HG03565 (cell line): ENCODE data around the gene POU2AF1.

Experiments
- ATAC-seq: cut with Tn5 transposase; IDR thresholded peaks from one replicate; pipeline ENCODE4 v1.9.1; 2021; ENCODE audit warnings: mild to moderate bottlenecking, moderate library complexity; ENCODE audit not compliant: unreplicated experiment

The POU2AF1 gene

DNA sequence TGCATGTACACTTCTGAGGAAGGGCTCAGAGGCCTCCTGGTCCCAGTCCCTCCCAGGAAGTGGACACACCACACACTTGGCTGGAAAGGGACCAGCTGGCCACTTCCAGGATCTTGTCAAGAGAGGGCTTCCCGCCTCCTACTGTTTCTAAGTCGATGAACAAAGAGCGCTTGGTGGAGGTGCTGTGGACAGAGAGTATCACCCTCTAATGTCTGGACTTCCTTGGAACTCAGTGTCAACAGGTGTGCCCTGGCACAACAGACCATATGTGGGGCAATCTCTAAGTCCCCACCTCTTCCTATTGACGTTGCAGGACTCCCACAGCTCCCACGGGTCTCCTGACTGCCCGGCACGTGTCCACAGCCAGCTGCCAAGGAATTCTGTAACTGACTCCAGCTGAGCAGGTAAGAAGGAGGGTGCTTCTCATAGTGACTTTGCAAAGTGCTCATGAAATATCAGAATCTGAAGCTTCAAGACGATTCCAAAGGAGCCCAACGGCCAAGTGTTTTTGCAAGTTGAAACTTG, 16.1 kb downstream of the POU2AF1 start:
- ATAC-seq = no peak

DNA sequence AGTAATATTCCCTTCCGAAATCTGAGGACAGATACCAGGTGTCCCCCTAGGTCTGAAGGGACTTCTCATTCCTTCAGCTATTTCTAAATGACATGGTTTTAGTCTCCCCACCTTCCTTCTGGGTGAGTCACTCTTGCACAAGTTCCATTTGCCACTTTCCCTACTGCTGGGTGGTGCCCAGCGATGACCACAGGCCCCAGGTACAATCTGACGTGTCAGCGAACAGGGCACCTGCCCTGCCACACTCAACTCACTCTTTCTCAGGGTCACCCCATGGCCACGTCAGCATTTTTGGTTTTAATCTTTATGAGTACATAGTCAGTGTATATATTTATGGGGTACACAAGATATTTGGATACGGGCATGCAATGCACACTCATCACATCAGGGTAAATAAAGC, 17.2 kb downstream of the POU2AF1 start:
- ATAC-seq = no peak

DNA sequence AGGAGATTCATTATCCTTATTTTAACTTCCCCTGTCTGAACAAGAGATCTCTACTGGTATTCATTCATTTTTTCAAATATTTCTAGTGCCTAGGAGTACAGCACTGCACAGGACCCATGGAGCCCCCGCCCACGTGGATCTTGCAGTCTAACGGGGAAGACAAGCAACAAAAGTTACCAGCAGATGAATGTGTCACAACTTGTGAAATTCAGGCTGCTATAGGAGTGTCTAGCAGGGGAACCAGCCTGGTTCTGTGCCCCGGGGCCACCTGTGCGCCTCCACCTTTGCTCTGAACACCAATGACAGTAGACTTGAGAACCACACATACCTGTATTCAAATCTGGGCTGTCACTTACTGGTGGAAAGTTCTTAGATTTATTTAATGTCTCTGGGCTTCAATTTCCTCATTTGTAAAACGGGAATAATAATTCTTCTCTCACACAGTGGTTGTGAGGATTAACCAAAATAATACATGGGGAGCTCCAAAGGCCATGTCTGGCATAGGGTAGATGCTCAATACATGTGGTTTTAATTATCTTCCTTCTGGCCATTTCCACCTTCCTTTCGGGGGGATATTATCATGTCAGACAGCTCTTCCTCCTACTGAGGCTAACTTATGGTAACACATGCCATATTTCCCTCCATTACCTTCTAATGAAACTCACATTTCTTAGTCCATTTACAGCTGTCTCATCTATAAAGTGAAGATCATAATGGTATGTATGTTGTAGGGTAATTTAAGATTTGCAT, 17.8 kb downstream of the POU2AF1 start:
- ATAC-seq = no peak

DNA sequence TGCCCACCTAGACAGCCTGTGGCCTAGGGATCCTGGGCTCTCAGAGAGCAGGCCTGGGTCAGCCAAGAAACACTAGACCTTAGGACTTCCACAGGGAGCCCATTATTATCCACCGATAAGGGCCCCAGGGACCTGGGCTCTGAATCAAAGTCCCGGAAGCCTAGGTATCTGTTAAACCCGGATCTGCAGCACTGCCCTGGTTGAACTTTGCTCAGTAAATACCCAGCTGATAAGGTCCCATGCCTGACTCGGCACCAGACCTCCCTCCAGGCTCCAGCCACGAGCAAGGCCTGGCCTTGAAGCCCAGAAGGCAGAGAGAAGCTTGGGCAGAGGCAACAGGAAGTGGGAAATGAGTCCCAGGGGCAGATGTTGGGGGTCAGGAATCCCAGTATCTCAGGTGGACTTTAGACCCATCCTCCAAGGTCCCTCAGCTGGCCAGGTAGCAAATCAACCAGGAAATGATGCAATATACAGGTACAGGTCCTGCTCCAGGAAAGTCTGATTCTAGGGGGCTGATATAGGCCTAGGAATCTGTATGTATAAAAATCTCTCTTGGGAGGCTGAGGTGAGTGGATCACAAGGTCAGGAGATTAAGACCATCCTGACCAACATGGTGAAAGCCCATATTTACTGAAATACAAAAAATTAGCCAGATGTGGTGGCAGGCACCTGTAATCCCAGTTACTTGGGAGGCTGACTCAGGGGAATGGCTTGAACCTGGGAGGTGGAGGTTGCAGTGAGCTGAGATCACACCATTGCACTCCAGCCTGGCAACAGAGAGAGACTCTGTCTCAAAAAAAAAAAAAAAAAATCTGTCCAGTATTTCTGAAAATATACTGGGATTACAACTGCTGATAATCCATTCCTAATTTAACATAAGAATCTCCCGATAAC, 18.7 kb downstream of the POU2AF1 start:
- no peak for ATAC-seq

DNA sequence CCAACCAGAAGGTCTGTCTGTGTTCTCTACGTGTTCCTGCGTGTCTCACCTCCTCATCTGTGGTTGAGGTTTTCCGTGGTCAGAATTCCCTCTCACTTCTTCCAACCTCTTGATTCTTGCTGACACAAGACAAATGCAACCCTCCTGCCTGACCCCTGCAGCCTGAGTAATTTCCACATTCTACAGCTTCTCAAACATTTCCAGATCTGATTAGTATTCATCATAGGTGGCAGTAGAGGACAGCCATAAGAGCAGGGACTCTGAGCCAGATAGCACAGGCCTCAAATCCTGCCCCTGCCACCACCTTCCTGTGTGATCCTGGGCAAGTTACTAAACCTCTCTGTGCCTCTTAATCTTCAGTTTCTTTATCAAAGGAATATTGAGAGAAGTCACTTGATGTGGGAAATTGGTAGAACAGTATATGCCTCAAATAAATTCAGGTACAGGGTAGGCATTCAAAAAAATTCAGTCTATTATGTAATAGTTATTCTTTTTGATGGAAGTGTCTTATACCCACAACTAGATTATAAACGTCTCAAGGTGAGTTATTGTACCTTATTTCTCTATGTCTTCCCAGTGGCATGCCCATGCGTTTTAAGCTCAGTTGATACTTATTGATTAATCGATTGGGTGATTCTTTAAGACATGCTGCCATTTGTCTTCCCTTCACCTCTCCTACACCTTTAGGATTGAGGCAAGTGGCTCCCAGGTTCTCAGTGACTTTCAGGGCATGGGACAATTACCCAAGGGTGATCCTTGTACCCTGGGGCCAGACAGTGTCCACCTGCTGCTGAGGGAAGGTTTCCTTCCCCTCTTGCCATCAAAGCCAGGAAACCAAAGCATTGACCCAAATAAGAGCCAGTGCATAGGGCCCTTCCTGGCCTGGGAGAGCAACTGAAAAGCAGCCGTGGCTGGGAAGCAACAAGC, 19.6 kb downstream of the POU2AF1 start:
- no peak for ATAC-seq

DNA sequence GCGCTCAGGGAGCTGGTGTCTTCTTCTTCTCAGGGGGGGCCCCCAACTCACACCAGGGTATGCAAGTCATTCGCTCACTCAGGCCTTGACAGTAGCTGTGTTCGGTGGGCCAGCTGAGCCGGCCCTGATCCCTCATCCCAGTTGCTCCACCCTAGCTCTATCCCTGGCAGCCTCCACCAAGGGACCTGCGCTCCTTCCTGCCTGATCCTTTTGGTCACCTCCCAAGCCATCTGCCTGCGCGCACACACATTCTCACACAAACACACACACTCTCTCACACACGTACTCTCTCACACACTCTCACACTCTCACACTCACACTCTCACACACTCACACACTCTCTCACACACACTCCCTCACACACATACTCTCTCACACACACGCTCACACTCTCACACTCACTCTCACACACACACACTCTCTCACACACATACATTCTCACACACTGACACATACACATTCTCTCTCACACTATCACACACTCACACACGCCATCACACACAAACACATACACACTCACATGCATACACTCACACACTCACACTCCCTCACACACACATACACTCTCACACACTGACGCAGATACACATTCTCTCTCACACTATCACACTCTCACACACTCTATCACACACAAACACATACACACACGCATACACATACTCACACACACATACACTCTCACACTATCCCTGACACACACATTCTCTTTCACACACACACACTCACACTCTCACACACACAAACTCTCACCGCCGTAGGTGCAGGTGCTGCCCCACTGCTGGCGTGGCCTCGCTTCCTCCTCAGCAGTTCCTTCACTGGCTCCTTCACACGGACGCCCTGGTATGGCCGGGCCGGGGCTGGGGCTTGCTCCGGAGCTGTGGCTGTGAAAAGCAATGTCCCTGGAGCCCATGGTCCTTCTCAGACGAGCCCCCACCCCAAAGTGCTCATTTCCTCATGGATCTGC, 20.8 kb downstream of the POU2AF1 start:
- no peak for ATAC-seq

DNA sequence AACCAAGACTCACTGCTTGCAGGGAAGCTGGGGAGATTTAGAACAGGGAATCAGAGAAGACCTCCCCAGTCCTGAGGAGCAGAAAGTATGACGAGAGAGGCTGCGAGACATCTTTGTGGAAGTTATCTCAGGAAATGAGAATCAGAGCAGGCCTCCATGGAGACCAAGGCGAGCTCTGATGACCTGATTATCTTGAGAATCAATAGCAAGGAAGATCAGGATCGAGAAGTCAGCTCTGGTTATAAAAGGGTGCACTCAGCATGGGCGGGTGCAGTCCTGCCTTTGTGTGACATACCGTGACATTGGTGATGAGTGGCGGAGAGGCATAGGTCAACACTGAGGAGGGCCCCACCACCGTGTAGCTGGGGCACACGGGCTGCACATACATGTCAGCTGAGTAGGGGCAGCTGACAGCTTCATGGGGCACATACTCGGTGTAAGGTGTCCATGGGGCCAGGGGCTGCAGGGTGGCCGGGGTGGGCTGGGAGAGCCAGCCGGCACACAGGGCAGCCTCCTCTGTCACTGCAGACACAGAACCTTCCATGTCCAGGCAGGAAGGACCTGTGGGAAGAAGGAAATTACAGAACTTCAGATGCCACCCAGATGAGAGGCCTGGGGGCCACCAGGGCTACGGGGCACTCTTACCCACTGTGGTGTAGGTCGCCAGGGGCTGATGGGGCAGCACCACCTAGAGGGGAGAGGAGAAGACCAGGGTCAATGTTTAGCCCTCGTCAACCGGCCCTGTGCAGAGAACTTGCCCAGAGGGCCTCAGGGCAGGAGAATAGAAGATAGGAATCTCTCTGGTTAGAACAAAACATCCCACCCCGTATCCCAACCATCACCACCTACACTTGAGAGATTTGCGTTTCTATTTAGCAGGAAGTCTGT, 21.7 kb downstream of the POU2AF1 start:
- no peak for ATAC-seq

DNA sequence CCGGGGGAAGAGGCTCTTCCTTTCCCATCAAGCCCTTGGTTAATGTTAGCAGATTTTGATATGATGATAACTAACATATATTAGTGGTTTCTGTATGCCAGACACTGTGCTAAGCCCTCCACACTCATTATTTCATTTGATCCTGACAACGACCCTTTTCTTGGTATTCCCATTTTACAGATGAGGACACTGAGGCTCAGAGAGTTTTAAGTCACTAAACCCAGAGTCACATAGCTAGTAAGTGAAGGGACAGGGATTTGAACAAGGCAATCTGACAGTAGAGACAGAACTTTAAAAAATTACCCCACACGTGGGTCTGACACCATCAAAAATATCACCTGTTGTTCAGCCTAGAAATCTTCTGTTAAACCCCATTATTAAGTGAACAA, 22.4 kb downstream of the POU2AF1 start:
- ATAC-seq = no peak

DNA sequence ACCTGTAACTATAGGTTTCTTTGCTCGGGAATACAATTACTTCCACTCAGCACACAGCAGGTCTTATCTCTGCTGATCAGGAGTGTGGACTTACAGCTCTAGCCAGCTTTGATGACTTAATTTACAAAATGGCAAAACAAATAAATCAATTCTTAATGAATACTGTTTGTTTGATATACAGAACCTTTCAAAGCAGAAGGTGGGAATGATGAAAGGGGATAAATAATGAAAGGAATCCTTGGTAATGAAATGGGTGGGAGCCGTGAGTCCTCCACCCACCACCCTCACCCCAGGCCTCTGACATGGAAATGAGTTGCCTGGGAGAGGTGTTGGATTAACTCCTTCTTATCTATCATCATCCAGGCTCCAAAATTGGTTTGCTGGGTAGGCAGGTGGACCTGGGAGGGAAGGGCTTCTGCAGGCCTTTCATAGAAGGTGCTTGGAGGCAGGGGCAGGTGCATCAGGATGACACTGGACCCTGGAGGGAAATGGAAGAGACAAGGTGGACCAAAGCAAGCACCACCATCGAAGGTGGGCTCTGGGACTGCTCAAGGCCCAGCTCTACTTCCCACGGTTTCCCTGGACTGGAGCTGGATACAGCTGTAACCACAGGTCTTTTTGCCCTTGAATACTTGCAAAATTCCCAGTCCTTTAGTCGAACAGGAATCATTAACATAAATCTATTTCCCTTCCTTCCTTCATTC, 23.0 kb downstream of the POU2AF1 start:
- no peak for ATAC-seq

DNA sequence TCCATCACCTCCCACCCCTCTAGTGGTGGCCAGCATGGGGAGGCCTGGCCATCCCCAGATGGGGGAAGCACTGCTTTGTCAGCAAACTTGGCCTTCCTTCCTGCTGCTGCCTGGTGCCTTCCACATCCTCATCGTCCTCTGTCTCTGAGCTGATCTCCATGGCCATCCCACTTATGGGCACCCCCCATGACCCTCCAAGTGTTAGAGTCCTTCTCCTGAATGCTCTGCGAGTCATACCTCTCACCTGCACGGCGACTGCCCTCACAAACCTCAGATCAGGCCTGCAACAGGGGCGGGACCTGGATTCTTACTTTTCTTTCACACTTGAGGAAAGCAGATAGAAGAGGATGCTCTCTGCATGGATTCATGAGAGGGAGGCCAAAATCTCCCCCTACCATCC, 24.0 kb downstream of the POU2AF1 start:
- ATAC-seq = no peak

DNA sequence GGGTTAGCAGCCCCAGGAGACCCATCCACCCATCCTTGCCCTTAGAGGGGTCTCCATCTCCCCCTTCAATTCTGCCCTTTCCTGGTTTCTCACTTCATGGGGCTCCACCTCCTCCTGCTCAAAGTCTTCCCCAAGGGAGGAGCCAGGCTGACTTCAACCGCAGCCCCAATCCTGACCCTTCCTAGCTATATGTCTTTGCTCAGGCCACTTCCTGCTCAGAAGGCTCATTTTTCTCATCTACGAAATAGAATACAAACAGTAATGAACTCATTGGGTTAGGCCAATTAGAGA, 24.5 kb downstream of the POU2AF1 start:
- no peak for ATAC-seq

DNA sequence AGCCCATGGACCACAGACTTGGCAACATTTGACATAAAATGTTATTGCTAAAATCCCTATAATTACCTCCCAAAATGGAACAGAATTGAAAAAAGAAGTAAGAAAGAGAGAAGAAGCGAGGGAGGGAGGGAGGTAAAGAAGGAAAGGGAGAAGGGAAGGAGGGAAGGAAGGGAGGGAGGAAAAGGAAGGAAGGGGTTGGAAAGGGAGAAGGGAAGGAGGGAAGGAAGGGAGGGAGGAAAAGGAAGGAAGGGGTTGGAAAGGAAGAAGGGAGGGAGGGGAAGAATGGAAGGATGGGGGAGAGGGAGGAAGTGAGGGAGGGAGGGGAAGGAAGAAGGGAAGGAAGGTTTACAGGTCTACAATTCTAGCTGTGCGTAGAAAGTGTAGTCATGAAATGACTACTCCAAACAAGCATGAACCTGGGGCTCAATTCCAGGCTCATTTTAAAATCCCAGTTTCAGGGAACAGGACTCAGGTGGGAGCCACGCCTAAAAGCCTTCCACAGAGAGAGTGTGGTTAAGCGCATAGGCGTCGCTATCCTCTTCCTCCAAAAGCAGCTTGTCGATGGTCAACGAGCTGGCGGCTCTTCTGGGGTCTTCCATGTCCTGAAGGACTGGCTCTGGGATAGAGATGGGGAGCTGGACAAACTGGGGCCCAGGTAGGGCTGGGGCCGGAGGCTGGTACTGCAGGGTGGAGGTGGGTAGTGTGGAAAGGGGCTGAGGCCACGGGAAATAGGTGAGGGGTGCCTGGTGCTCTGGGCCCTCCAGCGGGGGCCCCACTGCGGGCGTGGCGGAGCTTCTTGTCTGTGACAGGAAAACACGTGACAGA, 25.1 kb downstream of the POU2AF1 start:
- no peak for ATAC-seq

DNA sequence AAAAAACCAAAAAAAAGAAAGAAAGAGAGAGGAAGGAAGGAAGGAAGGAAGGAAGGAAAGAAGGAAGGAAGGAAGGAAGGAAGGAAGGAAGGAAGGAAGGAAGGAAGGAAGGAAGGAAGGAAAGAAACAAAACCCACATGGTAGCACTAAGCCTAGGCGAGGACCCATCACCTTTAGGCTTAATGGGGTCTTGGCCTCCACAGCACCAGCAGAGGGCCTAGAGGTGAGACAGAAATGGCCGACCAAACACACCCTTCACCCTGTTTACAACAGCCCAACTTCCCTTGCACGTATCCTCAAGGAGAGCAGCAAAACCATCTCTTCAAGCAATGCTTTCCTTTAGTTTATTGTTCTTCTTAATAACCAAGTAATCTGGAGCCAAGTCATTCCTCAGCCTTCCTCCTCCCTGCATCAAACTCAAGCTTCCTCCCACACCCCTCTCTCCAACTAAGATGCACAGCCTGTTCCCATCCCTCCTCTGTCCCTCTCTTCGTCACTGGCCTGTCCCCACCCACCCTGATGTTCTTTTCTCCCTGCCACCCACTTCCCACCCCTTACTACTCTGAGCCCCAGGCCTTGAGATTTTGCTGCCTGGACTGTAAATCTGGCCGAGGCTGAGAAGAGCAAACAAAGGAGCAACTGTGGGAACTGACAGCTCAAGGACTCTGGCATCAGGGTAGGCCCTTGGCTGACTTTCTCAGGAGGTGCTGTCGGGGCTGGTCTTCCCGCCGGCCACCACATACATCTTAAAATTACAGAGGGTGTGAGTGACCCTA, 26.0 kb downstream of the POU2AF1 start:
- ATAC-seq = no peak

DNA sequence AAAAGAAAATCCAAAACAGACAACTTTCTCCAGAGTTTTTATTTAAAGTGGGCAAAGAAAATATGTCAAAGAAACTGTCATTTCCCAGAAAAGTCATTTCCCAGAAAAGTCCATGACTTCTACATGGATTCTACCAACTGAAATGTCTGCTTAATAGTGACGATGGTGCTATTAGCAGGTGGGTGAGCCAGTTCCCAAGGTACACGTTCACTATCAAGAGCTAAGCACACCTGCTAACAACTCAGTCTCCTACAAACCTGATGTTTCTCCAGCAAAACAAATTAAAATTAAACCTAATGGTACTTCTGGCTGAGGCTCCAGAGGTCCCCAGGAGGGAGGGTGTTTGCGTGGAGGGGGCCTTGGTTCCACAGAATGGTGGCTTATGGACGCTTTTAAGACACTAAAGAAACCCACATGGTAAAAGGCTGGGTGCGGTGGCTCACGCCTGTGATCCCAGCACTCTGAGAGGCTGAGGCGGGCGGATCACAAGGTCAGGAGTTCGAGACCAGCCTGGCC, 26.8 kb downstream of the POU2AF1 start:
- ATAC-seq = no peak

DNA sequence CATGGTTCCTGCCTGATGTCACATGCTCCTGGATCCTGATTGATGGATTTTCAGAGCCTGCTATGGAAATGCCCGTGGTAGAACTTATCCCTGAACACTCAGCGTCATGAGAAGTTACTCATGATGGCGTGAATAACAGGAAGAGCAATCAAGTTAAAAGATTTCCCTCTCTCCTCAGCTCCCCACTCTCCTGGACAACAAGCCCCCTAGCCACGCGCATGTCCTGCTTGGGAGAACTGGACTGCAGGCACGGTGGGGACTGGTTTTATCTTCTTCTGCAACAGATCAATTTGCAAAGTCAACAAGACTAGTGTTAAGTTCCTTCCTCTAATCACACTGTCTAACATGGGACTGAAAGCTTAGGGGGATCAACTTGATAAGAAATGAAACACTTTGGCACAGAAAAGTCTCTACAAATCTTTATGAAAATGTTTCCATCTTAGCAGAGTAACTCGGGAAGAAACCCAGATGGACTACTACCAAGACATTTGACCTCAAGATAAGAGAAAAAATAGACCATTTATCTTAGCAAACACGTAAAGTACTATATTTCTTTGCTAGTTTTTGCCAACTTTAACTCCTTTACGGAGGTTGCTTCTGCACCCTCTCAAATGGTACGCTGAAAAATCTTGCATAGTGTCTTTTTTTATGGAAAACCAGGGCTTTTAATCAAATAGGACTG, 27.6 kb downstream of the POU2AF1 start:
- ATAC-seq = no peak

DNA sequence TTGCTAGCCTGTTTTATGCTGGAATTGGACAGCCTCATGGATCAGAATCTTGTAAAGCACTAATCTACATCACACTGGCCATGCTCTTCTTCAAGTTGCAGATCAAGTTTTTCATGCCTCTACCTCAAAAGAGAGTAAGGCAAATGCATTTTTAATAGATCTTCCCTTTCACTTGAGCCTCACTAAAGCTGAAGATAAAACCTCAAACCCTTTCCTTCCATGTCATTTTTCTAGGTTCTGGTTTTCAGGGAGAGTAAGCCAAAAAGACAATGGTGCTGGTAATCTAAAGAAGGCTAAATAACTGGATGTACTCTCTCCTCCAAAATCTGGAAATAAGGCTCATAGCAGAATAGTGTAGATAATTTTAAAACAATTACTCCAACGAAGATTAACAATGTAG, 28.3 kb downstream of the POU2AF1 start:
- ATAC-seq = no peak
